OCI-LY1 (cell line): ENCODE data around the gene SYNPO2L.

Experiments used
- H2AFZ ChIP-seq: fragments of 200-600 bp; sonication (generic), shearing (Covaris generic); 2 replicates; pipeline ENCODE4 v1.6.0; 2014; ENCODE audit warnings: antibody characterized with exemption, mild to moderate bottlenecking, low read length
- H3F3A ChIP-seq: fragments of 200-600 bp; sonication (generic), shearing (Covaris generic); 2 replicates; pipeline ENCODE4 v1.6.0; 2014; ENCODE audit warnings: mild to moderate bottlenecking, antibody characterized with exemption, low read length, moderate library complexity; ENCODE audit not compliant: insufficient read depth
- H3K27ac ChIP-seq: fragments of 200-600 bp; sonication (generic); 2 replicates; pipeline ENCODE4 v1.5.1; 2014; ENCODE audit warnings: low read length, mixed run types, mild to moderate bottlenecking, low read depth; ENCODE audit not compliant: poor library complexity, severe bottlenecking
- H3K27me3 ChIP-seq: fragments of 200-600 bp; sonication (generic); 2 replicates; pipeline ENCODE4 v1.6.0; 2014; ENCODE audit warnings: antibody characterized with exemption, mild to moderate bottlenecking, low read length, moderate library complexity; ENCODE audit not compliant: insufficient read depth
- H3K36me3 ChIP-seq: fragments of 200-600 bp; sonication (generic); 2 replicates; pipeline ENCODE4 v1.6.1; 2014; ENCODE audit warnings: mild to moderate bottlenecking, antibody characterized with exemption, low read length, moderate library complexity, mixed read lengths; ENCODE audit not compliant: insufficient read depth
- H3K4me1 ChIP-seq: fragments of 200-600 bp; sonication (generic); 2 replicates; pipeline ENCODE4 v1.5.1; 2014; ENCODE audit warnings: mild to moderate bottlenecking, low read length, moderate library complexity; ENCODE audit not compliant: insufficient read depth, severe bottlenecking
- H3K4me2 ChIP-seq: fragments of 200-600 bp; sonication (generic), shearing (Covaris generic); 2 replicates; pipeline ENCODE4 v1.6.1; 2014; ENCODE audit warnings: low read length
- H3K4me3 ChIP-seq: fragments of 200-600 bp; sonication (generic); 2 replicates; pipeline ENCODE4 v1.5.1; 2014; ENCODE audit warnings: low read length, low read depth, mild to moderate bottlenecking, mixed read lengths; ENCODE audit not compliant: poor library complexity, severe bottlenecking
- H3K79me2 ChIP-seq: fragments of 200-600 bp; shearing (Covaris generic); 2 replicates; pipeline ENCODE4 v1.6.1; 2016; ENCODE audit warnings: mixed run types, low read length, mixed read lengths; ENCODE audit not compliant: insufficient read depth
- H3K9ac ChIP-seq: fragments of 200-600 bp; sonication (generic), shearing (Covaris generic); 2 replicates; pipeline ENCODE4 v1.6.1; 2014; ENCODE audit warnings: mild to moderate bottlenecking, low read length, mixed read lengths
- H3K9me2 ChIP-seq: fragments of 200-600 bp; sonication (generic), shearing (Covaris generic); 2 replicates; pipeline ENCODE4 v1.6.1; 2014; ENCODE audit warnings: low read depth, mild to moderate bottlenecking, low read length, mixed read lengths
- H3K9me3 ChIP-seq: fragments of 200-600 bp; shearing (Covaris generic); 2 replicates; pipeline ENCODE4 v1.6.1; 2014; ENCODE audit warnings: low read length, mixed read lengths
- H4K20me1 ChIP-seq: fragments of 200-600 bp; sonication (generic), shearing (Covaris generic); 2 replicates; pipeline ENCODE4 v1.6.0; 2016; ENCODE audit warnings: mild to moderate bottlenecking, low read length; ENCODE audit not compliant: insufficient read depth
- EZH2 ChIP-seq: fragments of 200-600 bp; sonication (generic), shearing (Covaris generic); IDR thresholded peaks from 2 replicates; pipeline ENCODE4 v1.8.0; 2017; ENCODE audit warnings: borderline replicate concordance, mixed run types, mild to moderate bottlenecking, antibody characterized with exemption, low read length, moderate library complexity, mixed read lengths
- TF ChIP-seq, protein P1 (sequence below): fragments of 200-600 bp; sonication (generic), shearing (Covaris generic); IDR thresholded peaks from 2 replicates; pipeline ENCODE4 v1.5.1; 2017; ENCODE audit warnings: mild to moderate bottlenecking, antibody characterized with exemption, low read length, moderate library complexity, mixed read lengths

Gene SYNPO2L

DNA sequence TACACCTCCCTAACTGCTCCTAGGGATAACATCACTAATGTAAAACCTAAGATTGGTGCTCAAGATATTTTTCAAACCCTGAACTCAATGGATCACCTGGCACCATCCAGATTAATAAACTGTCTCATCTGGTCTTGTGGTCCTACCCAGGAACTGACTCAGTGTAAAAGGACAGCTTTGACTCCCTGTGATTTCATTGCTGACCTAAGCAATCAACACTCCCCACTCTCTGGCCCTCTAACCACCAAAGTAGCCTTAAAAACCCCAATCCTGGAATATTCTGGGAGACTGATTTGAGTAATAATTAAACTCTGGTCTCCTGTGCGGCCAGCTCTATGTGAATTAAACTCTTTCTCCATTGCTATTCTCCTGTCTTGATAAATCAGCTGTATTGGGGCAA is 58.5 kb downstream of the SYNPO2L start:
- Histone ChIP-seq H3K27me3 (no peaks in the 10 kb centered on the region), H2AFZ (no peak overlapping the region), H3K9me2 (no peaks in the 10 kb centered on the region), H3K4me1 (peaks cover 13% of the 10 kb centered on the region), H3K9me3 (no peaks in the 10 kb centered on the region), H3K27ac (no peak overlapping the region), H3K36me3 (no peaks in the 10 kb centered on the region), H3K9ac (no peak overlapping the region), H3K4me2 (no peak overlapping the region), H4K20me1 (no peaks in the 10 kb centered on the region), H3K4me3 (no peak overlapping the region), H3F3A (no peaks in the 10 kb centered on the region), H3K79me2 (no peaks in the 10 kb centered on the region)
- TF ChIP-seq EZH2: no peak
- TF ChIP-seq, protein P1, sequence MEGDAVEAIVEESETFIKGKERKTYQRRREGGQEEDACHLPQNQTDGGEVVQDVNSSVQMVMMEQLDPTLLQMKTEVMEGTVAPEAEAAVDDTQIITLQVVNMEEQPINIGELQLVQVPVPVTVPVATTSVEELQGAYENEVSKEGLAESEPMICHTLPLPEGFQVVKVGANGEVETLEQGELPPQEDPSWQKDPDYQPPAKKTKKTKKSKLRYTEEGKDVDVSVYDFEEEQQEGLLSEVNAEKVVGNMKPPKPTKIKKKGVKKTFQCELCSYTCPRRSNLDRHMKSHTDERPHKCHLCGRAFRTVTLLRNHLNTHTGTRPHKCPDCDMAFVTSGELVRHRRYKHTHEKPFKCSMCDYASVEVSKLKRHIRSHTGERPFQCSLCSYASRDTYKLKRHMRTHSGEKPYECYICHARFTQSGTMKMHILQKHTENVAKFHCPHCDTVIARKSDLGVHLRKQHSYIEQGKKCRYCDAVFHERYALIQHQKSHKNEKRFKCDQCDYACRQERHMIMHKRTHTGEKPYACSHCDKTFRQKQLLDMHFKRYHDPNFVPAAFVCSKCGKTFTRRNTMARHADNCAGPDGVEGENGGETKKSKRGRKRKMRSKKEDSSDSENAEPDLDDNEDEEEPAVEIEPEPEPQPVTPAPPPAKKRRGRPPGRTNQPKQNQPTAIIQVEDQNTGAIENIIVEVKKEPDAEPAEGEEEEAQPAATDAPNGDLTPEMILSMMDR: no peak
